SK-N-SH treated with all-trans-retinoic acid at 6 μM for 48 hours (cell line): ENCODE results near the gene KRTAP1-5.

Source experiments
- ATAC-seq: fragments of 200-7000 bp; cut with Tn5 transposase; 3 replicates; pipeline ENCODE4 v1.9.1; 2020; ENCODE audit warnings: mild to moderate bottlenecking, moderate library complexity
- ARNTL ChIP-seq: fragments of 450-650 bp; formaldehyde crosslinking; IDR thresholded peaks from 2 replicates; pipeline ENCODE4 v1.5.0; 2020; ENCODE audit warnings: low read depth, mild to moderate bottlenecking, moderate library complexity, borderline replicate concordance
- BACH2 ChIP-seq: fragments of 250-450 bp; sonication (Bioruptor Pico); IDR thresholded peaks from 2 replicates; pipeline ENCODE4 v1.9.0; 2021; ENCODE audit warnings: mild to moderate bottlenecking, borderline replicate concordance
- CREB5 ChIP-seq: fragments of 250-450 bp; sonication (Bioruptor Pico); IDR thresholded peaks from 2 replicates; pipeline ENCODE4 v1.5.1; 2020; ENCODE audit warnings: low read depth, mild to moderate bottlenecking, moderate library complexity
- CSDC2 ChIP-seq: fragments of 250-450 bp; sonication (Bioruptor Pico); IDR thresholded peaks from 2 replicates; pipeline ENCODE4 v1.5.0; 2020; ENCODE audit warnings: mild to moderate bottlenecking, moderate library complexity
- CSRNP3 ChIP-seq: fragments of 250-450 bp; sonication (Bioruptor Pico); IDR thresholded peaks from 2 replicates; pipeline ENCODE4 v1.5.1; 2021; ENCODE audit warnings: mild to moderate bottlenecking, moderate library complexity
- ESRRG ChIP-seq: fragments of 250-450 bp; sonication (Bioruptor Pico); IDR thresholded peaks from 2 replicates; pipeline ENCODE4 v1.6.1; 2021; ENCODE audit warnings: mild to moderate bottlenecking
- GLIS3 ChIP-seq: fragments of 250-450 bp; sonication (Bioruptor Pico); IDR thresholded peaks from 2 replicates; pipeline ENCODE4 v1.5.0; 2020; ENCODE audit warnings: mild to moderate bottlenecking, moderate library complexity
- ISL1 ChIP-seq: fragments of 250-450 bp; sonication (Bioruptor Pico); IDR thresholded peaks from 2 replicates; pipeline ENCODE4 v2.1.2; 2022; ENCODE audit warnings: mild to moderate bottlenecking, moderate library complexity
- OSR1 ChIP-seq: fragments of 250-450 bp; sonication (Bioruptor Pico); IDR thresholded peaks from 2 replicates; pipeline ENCODE4 v1.8.0; 2022; ENCODE audit warnings: moderate library complexity, mild to moderate bottlenecking, inconsistent platforms
- PATZ1 ChIP-seq: fragments of 250-450 bp; sonication (Bioruptor Pico); IDR thresholded peaks from 2 replicates; pipeline ENCODE4 v1.8.0; 2020; ENCODE audit warnings: mild to moderate bottlenecking, moderate library complexity, borderline replicate concordance
- POU6F1 ChIP-seq: fragments of 250-450 bp; sonication (Bioruptor Pico); IDR thresholded peaks from 2 replicates; pipeline ENCODE4 v1.8.0; 2021; ENCODE audit warnings: low read depth, mild to moderate bottlenecking, moderate library complexity, borderline replicate concordance
- PPARA ChIP-seq: fragments of 250-450 bp; sonication (Bioruptor Pico); IDR thresholded peaks from 2 replicates; pipeline ENCODE4 v1.5.0; 2020; ENCODE audit warnings: mild to moderate bottlenecking, borderline replicate concordance
- RARB ChIP-seq: fragments of 250-450 bp; sonication (Bioruptor Pico); IDR thresholded peaks from 2 replicates; pipeline ENCODE4 v1.8.0; 2021; ENCODE audit warnings: mild to moderate bottlenecking, moderate library complexity
- SNAI2 ChIP-seq: fragments of 250-450 bp; sonication (Bioruptor Pico); IDR thresholded peaks from 2 replicates; pipeline ENCODE4 v1.5.0; 2020; ENCODE audit warnings: mild to moderate bottlenecking, moderate library complexity
- TOX ChIP-seq: fragments of 250-450 bp; sonication (Bioruptor Pico); IDR thresholded peaks from 2 replicates; pipeline ENCODE4 v1.8.0; 2021; ENCODE audit warnings: mild to moderate bottlenecking, moderate library complexity, borderline replicate concordance
- TSHZ2 ChIP-seq: fragments of 250-450 bp; sonication (Bioruptor Pico); IDR thresholded peaks from 2 replicates; pipeline ENCODE4 v1.5.0; 2020; ENCODE audit warnings: mild to moderate bottlenecking, moderate library complexity
- ZC3H10 ChIP-seq: fragments of 250-450 bp; sonication (Bioruptor Pico); IDR thresholded peaks from 2 replicates; pipeline ENCODE4 v1.5.1; 2021; ENCODE audit warnings: mild to moderate bottlenecking, moderate library complexity
- ZFP30 ChIP-seq: fragments of 450-650 bp; formaldehyde crosslinking; IDR thresholded peaks from 2 replicates; pipeline ENCODE4 v1.5.0; 2022; ENCODE audit warnings: mild to moderate bottlenecking, moderate library complexity
- ZNF565 ChIP-seq: fragments of 450-650 bp; formaldehyde crosslinking; conservative IDR thresholded peaks from 2 replicates; pipeline ENCODE4 v1.5.0; 2020; ENCODE audit warnings: low read depth, mild to moderate bottlenecking, moderate library complexity
- ZNF70 ChIP-seq: fragments of 450-650 bp; formaldehyde crosslinking; IDR thresholded peaks from 2 replicates; pipeline ENCODE4 v1.5.0; 2020; ENCODE audit warnings: mild to moderate bottlenecking, moderate library complexity

The KRTAP1-5 gene

DNA sequence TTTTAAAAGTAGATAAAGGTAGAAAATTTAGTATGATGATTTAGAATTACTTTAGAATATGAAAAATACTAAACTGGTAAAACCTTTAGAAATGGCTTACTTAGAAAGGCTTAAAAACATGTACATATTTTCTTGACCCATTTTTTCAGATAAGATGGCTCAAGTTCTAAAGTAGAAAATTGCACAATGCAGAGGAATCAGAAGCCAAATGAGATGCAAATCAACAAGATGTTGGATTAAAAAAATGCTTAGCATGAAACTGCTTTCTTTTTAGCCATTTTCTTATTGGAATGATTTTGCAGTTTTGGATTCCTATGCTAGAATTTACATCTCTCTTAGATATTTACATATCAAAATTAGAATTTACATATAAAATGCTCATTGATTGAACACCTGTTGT lies 16.6 kb downstream of the KRTAP1-5 start:
- no peak for ATAC-seq
- no peak for TF ChIP-seq ZFP30 (CRISPR knock-in tag)
- no peak for TF ChIP-seq POU6F1
- TF ChIP-seq SNAI2: no peak
- TF ChIP-seq BACH2 (CRISPR knock-in tag): no peak
- TF ChIP-seq RARB: no peak
- TF ChIP-seq PATZ1 (CRISPR knock-in tag): no peak
- no peak for TF ChIP-seq CSDC2 (CRISPR knock-in tag)
- no peak for TF ChIP-seq TSHZ2 (CRISPR knock-in tag)
- no peak for TF ChIP-seq CREB5 (CRISPR knock-in tag)
- TF ChIP-seq ZC3H10 (CRISPR knock-in tag): no peak
- TF ChIP-seq ZNF565 (CRISPR knock-in tag): no peak
- TF ChIP-seq PPARA (CRISPR knock-in tag): no peak

- TF ChIP-seq PATZ1 (CRISPR knock-in tag) (no peak), CREB5 (CRISPR knock-in tag) (no peak), RARB (no peak), TSHZ2 (CRISPR knock-in tag) (no peak)
- TF ChIP-seq, all 23 proteins: peak for 0
- ATAC-seq: no peak
Observed at GRCh38 chr17:41009936-41010335, 17.1 kb downstream of the KRTAP1-5 start.

GRCh38 chr17:41009301-41009760 lies 17.7 kb downstream of the KRTAP1-5 start:
- no peak for ATAC-seq
- no peak for TF ChIP-seq ZNF70 (CRISPR knock-in tag)
- TF ChIP-seq CSRNP3: no peak
- TF ChIP-seq ISL1 (CRISPR knock-in tag): no peak
- TF ChIP-seq BACH2 (CRISPR knock-in tag): no peak
- TF ChIP-seq ESRRG (CRISPR knock-in tag): no peak
- TF ChIP-seq GLIS3 (CRISPR knock-in tag): no peak
- TF ChIP-seq PPARA (CRISPR knock-in tag): no peak
- no peak for TF ChIP-seq OSR1 (CRISPR knock-in tag)
- no peak for TF ChIP-seq TOX (CRISPR knock-in tag)
- no peak for TF ChIP-seq ARNTL (CRISPR knock-in tag)
